Measurements from ENCODE around the gene OR51B4. TPM values are rescaled to one million over a fixed set of nuclear protein-coding genes. Genes with fewer than 3 reads are reported as not detected.
"Not testable (repeated sequence)": the region's sequence is repeated elsewhere in the genome, so short reads cannot be mapped to it uniquely, and the experiment has no call there.

Gene OR51B4
- total RNA-seq, 4 donors from 2014 or later: 0.42 to 1.5 (median 0.98) TPM; not detected in 1

DNA sequence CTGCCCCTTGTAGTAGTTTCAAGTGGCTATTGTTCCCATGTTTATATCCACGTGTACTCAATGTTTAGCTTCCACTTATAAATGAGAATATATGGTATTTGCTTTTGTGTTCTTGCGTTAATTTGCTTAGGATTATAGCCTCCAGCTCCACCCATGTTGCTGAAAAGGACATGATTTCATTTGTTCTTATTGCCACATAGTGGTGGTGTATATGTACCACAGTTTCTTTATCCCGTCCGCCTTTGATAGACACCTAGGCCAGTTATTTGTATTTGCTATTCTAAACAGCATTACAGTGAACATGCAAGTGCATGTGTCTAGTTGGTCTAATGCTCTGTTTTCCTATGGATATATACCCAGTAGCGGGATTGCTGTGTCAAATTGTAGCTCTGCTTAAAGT, 15.5 kb upstream of the OR51B4 start:
- H3K4me3 ChIP-seq: no peak overlapping the region
- no peak overlapping the region for H3K27ac ChIP-seq
- TF ChIP-seq, protein P1, sequence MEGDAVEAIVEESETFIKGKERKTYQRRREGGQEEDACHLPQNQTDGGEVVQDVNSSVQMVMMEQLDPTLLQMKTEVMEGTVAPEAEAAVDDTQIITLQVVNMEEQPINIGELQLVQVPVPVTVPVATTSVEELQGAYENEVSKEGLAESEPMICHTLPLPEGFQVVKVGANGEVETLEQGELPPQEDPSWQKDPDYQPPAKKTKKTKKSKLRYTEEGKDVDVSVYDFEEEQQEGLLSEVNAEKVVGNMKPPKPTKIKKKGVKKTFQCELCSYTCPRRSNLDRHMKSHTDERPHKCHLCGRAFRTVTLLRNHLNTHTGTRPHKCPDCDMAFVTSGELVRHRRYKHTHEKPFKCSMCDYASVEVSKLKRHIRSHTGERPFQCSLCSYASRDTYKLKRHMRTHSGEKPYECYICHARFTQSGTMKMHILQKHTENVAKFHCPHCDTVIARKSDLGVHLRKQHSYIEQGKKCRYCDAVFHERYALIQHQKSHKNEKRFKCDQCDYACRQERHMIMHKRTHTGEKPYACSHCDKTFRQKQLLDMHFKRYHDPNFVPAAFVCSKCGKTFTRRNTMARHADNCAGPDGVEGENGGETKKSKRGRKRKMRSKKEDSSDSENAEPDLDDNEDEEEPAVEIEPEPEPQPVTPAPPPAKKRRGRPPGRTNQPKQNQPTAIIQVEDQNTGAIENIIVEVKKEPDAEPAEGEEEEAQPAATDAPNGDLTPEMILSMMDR (IDR thresholded peaks at IDR 0.05): no peak
- TF ChIP-seq EP300 (IDR thresholded peaks at IDR 0.05): no peak
- no peak for TF ChIP-seq POLR2A (IDR thresholded peaks at IDR 0.05)
- no peaks in the 10 kb centered on the region for H3K4me1 ChIP-seq
- no peaks in the 10 kb centered on the region for H3K36me3 ChIP-seq
- WGBS, 2 donors: 74 to 83% methylated on average over 5 of the region's 5 CpGs
- peaks cover 0 to 6% (median 0%) of the 10 kb centered on the region in 4 donors for H3K9me3 ChIP-seq
- H3K27me3 ChIP-seq: no peaks in the 10 kb centered on the region
- DNase-seq (ENCODE audit: low spot score in 2 of 2): no peak

DNA sequence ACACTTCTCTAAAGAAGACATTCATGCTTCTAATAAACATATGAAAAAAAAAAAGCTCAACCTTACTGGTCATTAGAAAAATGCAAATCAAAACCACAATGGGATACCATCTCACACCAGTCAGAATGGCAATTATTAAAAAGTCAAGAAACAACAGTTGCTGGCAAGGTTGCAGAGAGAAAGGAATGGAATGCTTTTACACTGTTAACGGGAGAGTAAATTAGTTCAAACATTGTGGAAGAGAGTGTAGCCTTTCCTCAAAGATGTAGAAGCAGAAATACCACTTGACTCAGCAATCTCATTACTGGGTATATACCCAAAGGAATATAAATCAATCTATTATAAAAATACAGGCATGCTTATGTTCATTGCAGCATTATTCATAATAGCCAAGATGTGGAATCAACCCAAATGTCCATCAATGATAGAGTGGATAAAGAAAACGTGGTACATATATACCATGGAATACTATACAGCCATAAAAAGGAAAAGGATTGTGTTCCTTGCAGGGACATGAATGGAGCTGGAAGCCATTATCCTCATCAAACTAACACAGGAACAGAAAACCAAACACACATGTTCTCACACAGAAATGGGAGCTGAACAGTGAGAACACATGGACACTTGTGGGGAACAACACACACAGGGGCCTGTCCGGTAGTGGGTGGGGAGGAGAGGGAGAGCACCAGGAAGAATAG, 11.7 kb upstream of the OR51B4 start:
- not testable (repeated sequence) for H3K27me3 ChIP-seq; H3K36me3 ChIP-seq; H3K4me3 ChIP-seq; DNase-seq (ENCODE audit: low spot score in 2 of 2); H3K4me1 ChIP-seq; H3K9me3 ChIP-seq; H3K27ac ChIP-seq
- whole genome bisulfite sequencing, 2 donors: 82 to 84% methylated on average over 3 of the region's 3 CpGs

DNA sequence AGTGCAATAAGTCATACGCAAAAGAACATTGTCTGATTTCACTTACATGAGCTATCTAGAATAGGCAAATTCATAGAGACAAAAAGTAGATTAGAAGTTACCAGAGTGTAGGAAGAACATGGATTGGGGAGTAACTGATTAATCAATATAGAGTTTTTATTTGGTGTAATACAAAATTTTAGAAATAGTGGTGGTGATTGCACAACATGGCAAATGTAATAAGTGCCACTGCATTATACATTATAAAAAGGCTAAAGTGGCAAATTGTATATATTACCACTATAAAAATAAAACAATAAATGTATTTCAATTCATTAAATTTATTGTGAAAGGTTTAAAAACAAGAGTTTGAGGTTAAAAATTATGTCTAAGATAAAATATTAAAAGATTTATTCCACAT, 8.7 kb upstream of the OR51B4 start:
- DNase-seq (ENCODE audit: low spot score in 2 of 2): no peak
- TF ChIP-seq POLR2A (IDR thresholded peaks at IDR 0.05) (no peak), EP300 (IDR thresholded peaks at IDR 0.05) (no peak)
- TF ChIP-seq, protein P1 (IDR thresholded peaks at IDR 0.05): no peak
- Histone ChIP-seq H3K9me3 (no peaks in the 10 kb centered on the region), H3K27ac (no peak overlapping the region), H3K27me3 (no peaks in the 10 kb centered on the region), H3K36me3 (no peaks in the 10 kb centered on the region), H3K4me1 (no peaks in the 10 kb centered on the region), H3K4me3 (no peak overlapping the region)
- 94 to 95% methylated on average over 1 of the region's 1 CpG for WGBS, 2 donors

DNA sequence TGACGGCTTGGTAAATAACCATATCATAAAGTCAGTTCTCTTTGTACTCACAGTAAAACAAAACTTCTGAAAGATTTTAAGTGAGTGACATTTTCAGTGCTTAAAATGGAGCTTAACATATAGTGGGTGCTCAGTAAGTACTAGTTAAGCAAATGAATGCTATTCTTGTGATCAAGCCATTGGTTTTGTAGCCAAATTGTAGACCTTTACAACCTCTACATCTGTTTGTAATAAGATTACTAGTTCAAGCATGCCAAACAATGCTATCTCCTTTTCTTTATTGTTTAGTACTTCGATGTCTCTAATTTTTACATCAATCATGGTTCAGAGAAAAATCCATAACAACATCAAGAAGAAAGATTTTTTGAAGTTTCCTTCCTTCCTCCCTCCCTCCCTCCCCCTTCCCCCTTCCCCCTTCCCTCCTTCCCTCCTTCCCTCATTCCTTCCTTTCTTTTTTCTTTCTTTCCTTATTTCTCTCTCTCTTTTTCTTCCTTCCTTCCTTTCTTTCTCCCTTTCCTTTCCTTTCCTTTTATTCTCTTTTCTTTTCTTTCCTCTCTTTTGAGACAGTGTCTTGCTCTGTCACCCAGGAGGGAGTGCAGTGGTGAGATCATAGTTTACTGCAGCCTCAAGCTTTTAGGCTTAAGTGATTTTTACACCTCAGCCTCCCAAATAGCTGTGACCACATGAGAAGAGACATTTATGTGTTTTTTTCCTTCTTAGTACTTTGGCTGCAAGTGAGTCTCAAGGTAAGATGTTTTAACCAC, 5.7 kb upstream of the OR51B4 start:
- no peak for TF ChIP-seq EP300 (IDR thresholded peaks at IDR 0.05)
- TF ChIP-seq, protein P1 (IDR thresholded peaks at IDR 0.05): no peak
- no peak for TF ChIP-seq POLR2A (IDR thresholded peaks at IDR 0.05)

DNA sequence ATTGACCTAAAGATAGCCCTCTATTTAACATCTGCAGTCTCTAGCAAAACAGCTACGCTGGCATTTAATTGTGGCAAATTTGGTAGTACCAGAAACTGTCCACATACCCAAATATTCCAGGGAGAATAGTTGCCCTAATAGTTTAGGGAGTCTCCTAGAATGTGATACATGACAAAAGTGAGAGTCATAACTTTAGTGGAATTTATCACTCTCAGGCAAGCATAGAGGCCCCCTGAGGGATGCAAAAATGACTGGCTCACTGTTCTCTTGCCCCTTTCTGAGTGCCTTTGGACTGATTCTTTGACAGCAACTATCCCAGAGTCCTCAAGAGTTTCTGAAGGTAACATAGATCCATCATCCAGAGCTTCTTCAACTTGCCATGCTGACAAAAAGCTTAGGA, 2.3 kb upstream of the OR51B4 start:
- no peaks in the 10 kb centered on the region for H3K9me3 ChIP-seq
- H3K27me3 ChIP-seq: no peaks in the 10 kb centered on the region
- DNase-seq (ENCODE audit: low spot score in 2 of 2): no peak
- H3K36me3 ChIP-seq: no peaks in the 10 kb centered on the region
- TF ChIP-seq EP300 (IDR thresholded peaks at IDR 0.05) (no peak), POLR2A (IDR thresholded peaks at IDR 0.05) (no peak)
- TF ChIP-seq, protein P1 (IDR thresholded peaks at IDR 0.05): no peak
- WGBS, 2 donors: 87 to 100% methylated on average over 1 of the region's 1 CpG
- H3K4me1 ChIP-seq: no peaks in the 10 kb centered on the region
- no peak overlapping the region for H3K27ac ChIP-seq
- H3K4me3 ChIP-seq: no peak overlapping the region

More for the DNA sequence above, 5.7 kb upstream of the OR51B4 start:
- no peak overlapping the region for H3K4me3 ChIP-seq
- no peak overlapping the region for H3K27ac ChIP-seq
- H3K27me3 ChIP-seq: no peaks in the 10 kb centered on the region
- H3K4me1 ChIP-seq: no peaks in the 10 kb centered on the region
- DNase-seq (ENCODE audit: low spot score in 2 of 2): no peak
- no peaks in the 10 kb centered on the region for H3K36me3 ChIP-seq
- WGBS, 2 donors: 51 to 73% methylated on average over 2 of the region's 2 CpGs
- H3K9me3 ChIP-seq: no peaks in the 10 kb centered on the region
